Measurements from ENCODE around the gene ANAPC13.

Gene ANAPC13

GRCh38 chr3:134447351-134447750 is 38.4 kb downstream of the ANAPC13 start:
- DNase-seq = no peak

DNA sequence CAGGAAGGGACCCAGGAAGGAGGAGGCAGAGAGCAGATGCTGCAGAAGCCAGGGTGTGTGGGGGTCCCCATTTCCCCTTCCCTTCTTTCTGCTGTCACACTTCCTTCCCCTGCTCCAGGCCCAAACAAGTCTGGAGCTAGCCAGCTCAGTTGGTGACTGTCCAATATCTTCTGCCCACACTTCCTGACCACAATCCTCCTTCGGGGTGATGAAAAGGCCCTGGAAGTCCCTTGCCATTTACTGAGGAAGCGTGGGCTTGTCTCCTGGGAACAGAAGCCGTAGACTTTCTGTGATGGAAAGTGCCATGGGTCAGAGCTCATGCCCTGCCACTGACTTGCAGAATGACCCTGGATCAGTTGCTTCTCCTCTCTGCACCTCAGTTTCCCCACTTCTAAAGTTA is 39.0 kb downstream of the ANAPC13 start:
- DNase-seq = peak; percentile 46

DNA sequence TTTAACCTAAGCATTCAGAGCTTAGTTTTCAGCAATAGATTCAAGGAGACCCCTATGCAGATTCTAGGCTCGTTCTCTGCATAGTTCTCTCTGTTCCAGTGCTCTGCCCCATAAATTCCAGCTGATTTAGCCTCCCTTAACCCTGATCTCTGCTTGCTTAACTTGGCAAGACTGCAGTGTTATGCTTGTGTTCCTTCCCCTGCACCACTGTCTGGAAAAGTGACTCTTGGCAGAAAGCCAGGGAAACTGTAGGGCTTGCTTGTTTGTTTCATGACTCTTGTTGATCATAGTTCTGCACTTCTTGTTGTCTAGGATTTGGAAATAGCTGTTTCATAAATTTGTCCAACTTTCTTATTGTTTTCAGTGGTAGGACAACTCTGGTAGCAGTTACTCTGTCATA is 40.1 kb downstream of the ANAPC13 start:
- peak; percentile 55 for DNase-seq

- no peak for DNase-seq
Observed at GRCh38 chr3:134445095-134445494, 40.7 kb downstream of the ANAPC13 start.

DNA sequence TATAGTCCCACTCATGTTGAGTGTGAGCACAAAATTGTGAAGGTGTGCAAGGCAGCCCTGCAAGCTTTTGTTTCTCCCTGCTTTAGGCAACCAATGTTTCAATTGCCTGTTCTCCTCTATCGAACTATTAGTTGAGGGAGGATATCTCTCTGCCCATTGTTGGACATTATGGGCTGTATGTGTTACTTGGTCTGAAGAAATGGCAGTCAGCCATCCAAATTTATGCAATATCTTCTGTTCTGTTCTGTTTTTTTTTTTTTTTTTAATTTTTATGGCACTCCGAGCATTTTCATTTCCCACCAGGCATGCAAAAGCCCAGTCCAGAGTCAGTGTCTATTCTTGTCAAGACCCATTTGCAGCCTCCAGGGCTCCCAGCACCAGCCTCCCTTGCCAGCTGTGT is 44.0 kb downstream of the ANAPC13 start:
- DNase-seq = no peak

GRCh38 chr3:134441321-134441720 is 44.5 kb downstream of the ANAPC13 start:
- DNase-seq = no peak

DNA sequence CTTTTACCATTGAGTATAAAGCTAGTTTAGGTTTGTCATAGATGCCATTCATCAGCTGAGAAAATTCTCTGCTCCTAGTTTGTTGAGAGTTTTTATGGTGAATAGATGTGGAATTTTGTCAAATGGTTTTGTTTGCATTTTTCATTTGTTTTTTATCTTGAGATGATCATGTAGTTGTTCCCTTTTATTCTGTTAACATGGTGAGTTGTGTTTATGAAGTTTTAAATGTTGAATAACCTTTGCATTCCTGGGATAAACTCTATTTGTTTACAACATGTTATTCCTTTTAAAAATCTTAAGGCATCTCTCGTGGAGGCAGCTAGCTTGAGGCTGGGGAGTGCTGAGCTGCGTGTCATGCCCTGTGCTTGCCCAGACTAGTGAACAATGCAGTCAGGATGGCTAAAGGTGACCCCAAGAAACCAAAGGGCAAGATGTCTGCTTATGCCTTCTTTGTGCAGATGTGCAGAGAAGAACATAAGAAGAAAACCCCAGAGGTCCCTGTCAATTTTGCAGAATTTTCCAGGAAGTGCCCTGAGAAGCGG is 48.5 kb downstream of the ANAPC13 start:
- no peak for DNase-seq

DNA sequence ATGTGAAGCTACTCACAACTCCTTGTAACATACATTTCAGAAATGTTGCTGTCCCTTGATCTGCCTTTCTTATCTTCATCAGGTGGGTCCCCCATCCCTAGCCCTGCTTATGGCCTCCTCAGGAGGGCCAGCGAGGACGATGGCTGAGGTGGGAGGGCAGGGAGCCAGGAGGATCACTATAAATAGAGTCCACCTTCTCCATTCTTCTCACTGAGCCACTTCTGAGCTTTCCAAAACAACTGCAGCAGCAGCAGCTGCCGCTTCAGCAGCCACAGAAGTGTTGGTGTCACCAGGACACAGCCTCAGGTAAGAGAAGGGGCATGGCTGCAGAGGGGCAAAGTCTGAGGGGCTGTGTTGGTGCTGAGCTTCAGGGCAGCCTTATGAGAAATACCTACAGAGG is 53.5 kb downstream of the ANAPC13 start:
- no peak for DNase-seq

DNA sequence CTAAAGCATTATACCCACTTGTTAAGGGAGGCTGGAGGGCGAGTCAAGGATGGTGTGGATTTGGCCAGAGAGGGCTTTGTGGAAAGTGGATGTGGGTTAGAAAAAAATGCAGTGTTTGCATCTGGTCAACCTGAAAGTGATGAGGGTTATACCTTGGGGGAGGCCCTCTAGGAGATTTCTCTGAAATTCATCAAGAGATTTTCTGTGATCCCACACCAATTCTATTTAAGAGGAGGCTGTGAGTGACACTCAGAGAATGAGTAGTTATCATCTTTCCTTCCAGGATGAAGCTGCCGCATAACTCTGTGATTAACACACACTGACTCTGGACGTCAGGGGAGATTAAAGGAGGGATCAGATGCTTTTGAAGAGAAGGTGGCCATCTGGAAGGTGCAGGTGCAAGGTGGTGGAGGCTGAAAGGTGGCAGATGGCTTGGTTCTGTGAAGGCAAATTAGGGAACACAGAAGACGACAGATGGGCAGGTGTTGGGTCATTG is 54.8 kb downstream of the ANAPC13 start:
- no peak for DNase-seq

DNA sequence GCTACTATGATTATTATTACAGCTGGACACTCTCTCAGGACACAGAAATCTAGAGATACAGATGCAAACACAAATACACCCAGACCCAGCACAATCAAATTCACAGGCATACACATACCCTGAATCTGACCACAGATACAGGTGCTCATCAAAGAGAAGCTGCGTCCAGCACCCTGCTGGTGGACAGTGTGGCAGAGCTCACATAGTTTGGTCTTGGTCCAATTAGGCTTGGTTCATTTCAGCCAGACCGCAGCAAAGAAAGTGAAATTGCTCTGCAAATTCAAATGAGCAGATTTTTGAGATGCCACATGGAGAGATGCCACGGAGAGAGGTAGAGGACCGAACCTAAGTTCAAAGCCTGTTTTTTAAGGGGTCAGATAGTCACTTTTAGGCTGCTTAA is 55.6 kb downstream of the ANAPC13 start:
- DNase-seq = no peak

DNA sequence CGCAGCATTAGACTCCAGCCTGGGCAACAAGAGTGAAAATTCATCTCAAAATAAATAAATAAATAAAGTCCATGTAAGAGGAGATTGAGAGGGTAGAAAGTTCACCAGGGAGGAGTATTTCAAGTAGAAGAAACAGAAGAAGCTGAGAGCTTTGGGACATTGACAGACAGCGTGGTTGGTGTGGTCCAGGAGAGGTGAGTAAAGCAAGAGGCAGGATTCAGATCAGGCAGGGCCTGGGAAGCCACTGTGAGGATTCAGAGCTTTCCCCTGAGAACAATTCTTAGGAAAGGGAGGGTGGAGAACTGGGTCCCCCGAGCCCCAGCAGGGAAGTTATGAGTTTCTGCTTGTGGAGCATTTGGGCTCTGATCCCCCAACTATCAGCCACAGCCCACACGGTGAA is 57.4 kb downstream of the ANAPC13 start:
- DNase-seq = no peak

Measured in femur (tissue), 1 donor.